GM19324 (cell line): ENCODE measurements around the gene CDK14.
"Not testable (repeated sequence)": the region's sequence is repeated elsewhere in the genome, so short reads cannot be mapped to it uniquely, and the experiment has no call there.

ENCODE experiments used
- ATAC-seq: cut with Tn5 transposase; IDR thresholded peaks from one replicate; pipeline ENCODE4 v1.9.1; 2021; ENCODE audit warnings: mild to moderate bottlenecking, moderate library complexity; ENCODE audit not compliant: unreplicated experiment, low FRiP score

The CDK14 gene

GRCh38 chr7:90876701-90877100, 280.6 kb downstream of the CDK14 start:
- no peak for ATAC-seq

GRCh38 chr7:90877201-90877600, 281.1 kb downstream of the CDK14 start:
- ATAC-seq = no peak

- no peak for ATAC-seq
Measured at GRCh38 chr7:90879924-90880323, 283.8 kb downstream of the CDK14 start.

GRCh38 chr7:90886416-90886815, 290.3 kb downstream of the CDK14 start:
- no peak for ATAC-seq

- ATAC-seq = no peak
Measured at GRCh38 chr7:90889210-90889609, 293.1 kb downstream of the CDK14 start.

GRCh38 chr7:90889644-90890043, 293.5 kb downstream of the CDK14 start:
- no peak for ATAC-seq

GRCh38 chr7:90891529-90891928, 295.4 kb downstream of the CDK14 start:
- no peak for ATAC-seq

- ATAC-seq = no peak
Measured at GRCh38 chr7:90892213-90892612, 296.1 kb downstream of the CDK14 start.

- no peak for ATAC-seq
Measured at GRCh38 chr7:90894122-90894521, 298.0 kb downstream of the CDK14 start.

GRCh38 chr7:90896458-90896857, 300.3 kb downstream of the CDK14 start:
- ATAC-seq = no peak

GRCh38 chr7:90897961-90898469, 301.9 kb downstream of the CDK14 start:
- no peak for ATAC-seq

- ATAC-seq = no peak
Measured at GRCh38 chr7:90900628-90901356, 304.7 kb downstream of the CDK14 start.

GRCh38 chr7:90903841-90904240, 307.7 kb downstream of the CDK14 start:
- no peak for ATAC-seq

GRCh38 chr7:90910136-90910535, 314.0 kb downstream of the CDK14 start:
- ATAC-seq = no peak

GRCh38 chr7:90916319-90916718, 320.2 kb downstream of the CDK14 start:
- ATAC-seq = no peak

- ATAC-seq = no peak
Measured at GRCh38 chr7:90917539-90917938, 321.4 kb downstream of the CDK14 start.

- ATAC-seq = no peak
Measured at GRCh38 chr7:90918303-90918702, 322.2 kb downstream of the CDK14 start.

GRCh38 chr7:90919816-90920215, 323.7 kb downstream of the CDK14 start:
- ATAC-seq = no peak

GRCh38 chr7:90920336-90920735, 324.2 kb downstream of the CDK14 start:
- no peak for ATAC-seq

- no peak for ATAC-seq
Measured at GRCh38 chr7:90923541-90923997, 327.4 kb downstream of the CDK14 start.

GRCh38 chr7:90928700-90929424, 332.7 kb downstream of the CDK14 start:
- ATAC-seq = not testable (repeated sequence)
